Activated CD8-positive, alpha-beta memory T cell treated with anti-CD3 and anti-CD28 coated beads for 36 hours (primary cell): ENCODE measurements around the gene GLA. TPM values are rescaled to one million over a fixed set of nuclear protein-coding genes. Genes with fewer than 3 reads are reported as not detected.

Experiments used
- CTCF ChIA-PET: fragments of 350-600 bp; sonication (Branson Sonifier 250); formaldehyde crosslinking; loops from one replicate; lab custom pipeline; 2021; ENCODE audit warnings: antibody characterized with exemption; lab: Charles Lee
- POLR2A ChIA-PET: fragments of 350-600 bp; sonication (Branson Sonifier 250); formaldehyde crosslinking; loops from one replicate; lab custom pipeline; 2021; ENCODE audit warnings: antibody characterized with exemption; lab: Charles Lee
- total RNA-seq, 2 experiments: library from RNA; stranded (reverse); gene quantifications; one replicate each; pipeline ENCODE4 v1.2.3, GENCODE V29; 2021

GLA gene
- total RNA-seq = 10 to 100 TPM; 52.3 to 58.2 TPM

DNA sequence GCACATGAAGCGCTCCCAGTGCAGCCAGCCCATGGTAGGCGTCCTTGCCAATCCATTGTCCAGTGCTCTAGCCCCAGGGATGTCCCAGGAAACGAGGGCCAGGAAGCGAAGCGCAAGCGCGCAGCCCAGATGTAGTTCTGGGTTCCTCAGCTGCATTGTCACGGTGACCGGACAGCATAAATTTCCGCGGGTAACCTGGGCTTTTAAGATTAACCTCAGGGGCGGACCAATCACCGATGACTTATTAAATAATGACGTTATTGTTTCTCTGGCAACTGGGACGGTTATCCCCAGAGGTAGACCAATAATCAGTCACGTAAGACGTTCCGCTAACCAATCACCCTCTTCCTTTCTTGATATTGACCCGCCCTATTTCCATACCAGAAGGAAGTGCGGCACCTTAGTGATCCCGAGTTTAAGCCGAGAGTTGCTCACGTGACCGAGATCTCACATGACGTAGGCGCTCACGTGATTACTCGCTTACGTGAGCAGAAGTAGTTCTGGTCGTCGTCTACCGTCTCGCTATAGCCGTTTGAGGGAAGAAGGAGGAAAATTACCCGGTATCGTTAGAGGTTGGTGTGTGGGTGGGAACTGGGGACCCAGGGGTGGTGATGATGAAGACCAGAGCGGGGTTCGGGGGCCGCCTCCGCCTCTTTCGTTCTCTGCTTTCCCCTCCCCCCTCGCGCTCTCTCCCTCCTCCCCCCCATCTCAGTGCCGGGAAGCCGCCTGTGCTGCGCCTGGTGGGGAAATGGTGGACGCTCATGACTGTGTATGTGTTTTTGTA lies at the start of gene GLA, which contains the start of gene HNRNPH2:
TSS of gene GLA (minus strand) at position 178 of the 784 bp plus-strand sequence. CDS start at position 156, 22 bp downstream.
TSS of gene HNRNPH2 (plus strand) at position 475 of the 784 bp plus-strand sequence. CDS start 3,767 bp downstream, outside the sequence.
- ChIA-PET CTCF (no interaction called here), POLR2A (interaction anchor here (0.6 to 1.3 kb wide), 4 partner anchors 14 to 60 kb away, joined by 3 to 10 read pairs (median 4); partner anchors contain the start of gene RPL36A)

DNA sequence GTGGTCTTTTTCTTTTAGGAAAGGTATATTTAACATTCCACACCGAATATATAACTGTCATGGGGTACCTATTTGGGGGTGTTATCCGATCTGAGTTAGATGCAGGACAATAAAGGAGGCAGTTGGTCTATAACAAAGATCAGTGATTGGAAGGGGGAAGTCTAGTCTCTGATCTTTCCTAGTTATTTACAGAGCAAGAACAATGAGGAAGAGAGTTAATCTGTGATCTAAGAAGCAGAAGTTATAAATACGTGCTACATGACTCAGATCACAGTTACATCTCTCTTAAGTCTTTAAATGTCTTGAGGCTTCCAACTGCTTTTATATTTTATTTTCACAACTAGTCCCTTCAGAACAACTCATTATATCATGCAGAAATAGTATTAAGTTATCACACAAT lies 44.3 kb upstream of the GLA start:
- POLR2A ChIA-PET = no interaction called here
- CTCF ChIA-PET = no interaction called here

- POLR2A ChIA-PET = no interaction called here
- CTCF ChIA-PET = no interaction called here
Observed at GRCh38 chrX:101450961-101451360, 43.2 kb upstream of the GLA start.

DNA sequence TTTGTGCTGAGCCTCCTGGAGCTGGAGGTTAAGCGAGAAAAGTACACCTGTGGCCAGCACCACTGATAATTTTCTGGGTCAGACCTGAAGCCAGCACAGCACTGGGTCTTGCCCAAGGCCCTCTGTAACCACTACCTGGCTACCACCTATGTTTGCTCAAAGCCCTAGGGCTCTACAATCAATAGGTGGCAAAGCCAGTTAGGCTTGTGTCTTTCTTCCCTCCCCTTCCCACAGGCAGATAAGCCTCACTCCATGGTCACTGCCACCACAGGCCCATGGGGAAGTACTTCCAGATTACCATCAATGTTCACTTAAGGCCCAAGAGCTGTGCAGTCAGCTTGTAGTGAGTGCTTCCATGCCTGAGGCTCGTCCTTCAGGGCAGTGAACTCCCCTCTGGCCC lies 42.4 kb upstream of the GLA start:
- CTCF ChIA-PET = no interaction called here
- POLR2A ChIA-PET = no interaction called here

- POLR2A ChIA-PET = no interaction called here
- CTCF ChIA-PET = no interaction called here
Observed at GRCh38 chrX:101449279-101449678, 41.6 kb upstream of the GLA start.

DNA sequence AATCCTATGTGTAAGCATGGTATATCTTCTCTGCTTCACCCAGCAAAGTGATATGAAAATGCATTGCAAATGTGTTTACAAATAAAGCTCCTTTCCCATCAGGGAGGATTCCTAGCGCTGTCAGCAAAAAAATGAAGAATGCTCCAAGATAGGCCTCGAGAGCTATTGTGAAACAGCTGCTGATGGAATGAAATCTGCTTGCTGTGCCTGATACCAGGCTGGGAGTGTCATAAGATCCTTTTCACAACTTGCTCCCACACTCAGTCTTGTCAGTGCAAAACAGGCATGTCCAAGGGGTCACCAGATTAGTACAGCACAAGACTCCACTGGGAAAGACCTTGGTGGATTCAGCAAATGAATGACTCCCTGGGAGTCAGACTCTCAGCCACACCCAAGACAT lies 34.4 kb upstream of the GLA start:
- POLR2A ChIA-PET = no interaction called here
- CTCF ChIA-PET = no interaction called here

- ChIA-PET CTCF (no interaction called here), POLR2A (interaction anchor here (0.6 kb wide), 1 partner anchor 12 kb away, joined by 3 read pairs; no protein-coding TSS in a partner anchor)
Observed at GRCh38 chrX:101430457-101431078, 22.8 kb upstream of the GLA start.

DNA sequence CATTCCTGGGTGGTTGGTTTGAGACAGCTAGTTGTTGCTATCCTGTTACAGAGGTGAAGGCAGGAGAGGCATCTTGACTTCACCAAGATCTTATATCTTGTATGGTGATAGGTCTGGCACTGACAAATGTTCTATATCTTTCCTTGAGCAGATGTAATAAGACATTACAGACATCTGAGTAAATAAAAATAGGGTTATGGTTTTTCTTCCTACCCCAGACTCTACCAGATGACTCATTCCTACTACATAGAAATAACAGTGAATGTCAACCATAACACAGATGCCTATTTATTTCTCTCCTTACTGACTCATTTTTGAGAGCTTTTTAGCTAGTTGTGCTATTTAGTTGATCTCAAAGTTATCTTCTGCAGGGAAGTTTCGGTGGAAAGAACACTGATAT lies 22.2 kb upstream of the GLA start:
- ChIA-PET POLR2A (interaction anchor here (0.6 kb wide), 1 partner anchor 11 kb away, joined by 3 read pairs; no protein-coding TSS in a partner anchor), CTCF (no interaction called here)

DNA sequence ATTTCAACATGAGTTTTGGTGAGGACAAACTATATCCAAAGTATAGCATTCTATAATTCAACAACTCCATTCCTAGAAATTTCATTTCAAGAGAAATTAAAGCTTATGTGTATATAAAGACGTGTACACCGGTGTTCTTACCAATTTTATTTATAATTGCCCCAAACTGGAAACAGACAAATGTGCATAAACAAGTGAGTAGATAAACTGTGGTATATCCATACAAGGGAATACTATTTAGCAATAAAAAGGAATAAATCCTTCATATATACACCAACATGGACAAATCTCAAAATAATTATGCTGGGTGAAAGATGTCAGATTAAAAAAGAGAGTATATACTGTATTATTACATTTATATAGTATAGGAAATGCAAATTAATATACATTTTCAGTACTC lies 20.2 kb upstream of the GLA start:
- ChIA-PET CTCF (no interaction called here), POLR2A (no interaction called here)

- CTCF ChIA-PET = no interaction called here
- POLR2A ChIA-PET = interaction anchor here (1.3 kb wide), 2 partner anchors 11 to 512 kb away, joined by 3 to 5 read pairs; partner anchors contain the start of gene ZMAT1
Observed at GRCh38 chrX:101419489-101419888, 11.8 kb upstream of the GLA start.

DNA sequence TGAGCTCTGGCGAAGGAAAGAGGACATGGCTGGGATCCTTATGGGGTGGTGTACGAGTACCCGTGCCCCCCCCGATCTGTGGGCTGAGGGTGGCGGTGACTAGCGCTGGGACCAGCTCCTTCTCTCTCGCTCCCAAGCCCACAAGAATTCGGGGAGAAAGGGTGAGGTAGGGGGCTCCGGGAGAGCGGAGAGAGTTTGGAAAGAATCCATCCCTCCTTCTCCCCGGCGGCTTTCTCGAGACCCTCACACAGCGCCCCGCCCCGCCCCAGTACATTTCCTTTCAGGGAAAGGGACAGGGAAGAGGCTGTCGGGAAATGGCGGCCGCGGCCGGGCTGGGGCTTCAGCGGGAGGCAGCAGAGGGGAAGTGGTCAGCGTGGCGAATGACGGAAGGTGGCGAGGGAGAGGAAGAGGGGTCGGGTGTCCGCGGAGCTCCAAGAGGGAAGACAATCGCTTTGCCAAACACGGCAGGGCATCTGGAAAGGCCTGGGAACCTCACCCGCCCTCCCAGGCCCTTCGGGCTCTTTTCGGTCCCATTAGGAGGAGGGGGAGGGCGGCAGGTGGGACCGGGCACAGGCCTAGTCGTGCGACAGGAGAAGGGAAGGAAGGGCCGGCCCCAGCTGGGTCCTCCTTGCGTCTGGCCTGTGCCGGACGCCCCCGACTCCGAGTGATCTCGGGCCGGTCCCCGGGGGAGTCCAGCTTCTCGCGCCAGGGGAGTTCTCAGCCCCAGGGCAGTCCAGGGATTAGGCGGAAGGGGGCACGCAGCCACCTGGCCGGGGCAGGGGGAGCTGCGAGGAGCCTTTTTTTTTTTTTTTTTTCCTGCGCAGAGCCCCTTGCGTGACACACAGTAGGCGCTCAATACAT lies 10.5 kb upstream of the GLA start:
- CTCF ChIA-PET = no interaction called here
- POLR2A ChIA-PET = interaction anchor here (1.1 to 1.3 kb wide), 3 partner anchors 12 to 514 kb away, joined by 3 to 5 read pairs (median 4); partner anchors contain the start of genes RPL36A and ZMAT1

- CTCF ChIA-PET = no interaction called here
- POLR2A ChIA-PET = no interaction called here
Observed at GRCh38 chrX:101417190-101417589, 9.5 kb upstream of the GLA start.

- ChIA-PET POLR2A (no interaction called here), CTCF (no interaction called here)
Observed at GRCh38 chrX:101416691-101417090, 9.0 kb upstream of the GLA start.

GRCh38 chrX:101415180-101416145 lies 7.7 kb upstream of the GLA start:
- POLR2A ChIA-PET = interaction anchor here (1.5 kb wide), 1 partner anchor 25 kb away, joined by 3 read pairs; the partner anchor contains the start of gene RPL36A

DNA sequence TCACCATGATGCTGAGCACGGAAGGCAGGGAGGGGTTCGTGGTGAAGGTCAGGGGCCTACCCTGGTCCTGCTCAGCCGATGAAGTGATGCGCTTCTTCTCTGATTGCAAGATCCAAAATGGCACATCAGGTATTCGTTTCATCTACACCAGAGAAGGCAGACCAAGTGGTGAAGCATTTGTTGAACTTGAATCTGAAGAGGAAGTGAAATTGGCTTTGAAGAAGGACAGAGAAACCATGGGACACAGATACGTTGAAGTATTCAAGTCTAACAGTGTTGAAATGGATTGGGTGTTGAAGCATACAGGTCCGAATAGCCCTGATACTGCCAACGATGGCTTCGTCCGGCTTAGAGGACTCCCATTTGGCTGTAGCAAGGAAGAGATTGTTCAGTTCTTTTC lies 4.3 kb upstream of the GLA start:
- ChIA-PET POLR2A (no interaction called here), CTCF (no interaction called here)

More at GRCh38 chrX:101415180-101416145, 7.7 kb upstream of the GLA start:
- CTCF ChIA-PET = interaction anchor here (1.0 to 1.8 kb wide), 2 partner anchors 11 to 180 kb away, joined by 3 to 4 read pairs; no protein-coding TSS in a partner anchor

DNA sequence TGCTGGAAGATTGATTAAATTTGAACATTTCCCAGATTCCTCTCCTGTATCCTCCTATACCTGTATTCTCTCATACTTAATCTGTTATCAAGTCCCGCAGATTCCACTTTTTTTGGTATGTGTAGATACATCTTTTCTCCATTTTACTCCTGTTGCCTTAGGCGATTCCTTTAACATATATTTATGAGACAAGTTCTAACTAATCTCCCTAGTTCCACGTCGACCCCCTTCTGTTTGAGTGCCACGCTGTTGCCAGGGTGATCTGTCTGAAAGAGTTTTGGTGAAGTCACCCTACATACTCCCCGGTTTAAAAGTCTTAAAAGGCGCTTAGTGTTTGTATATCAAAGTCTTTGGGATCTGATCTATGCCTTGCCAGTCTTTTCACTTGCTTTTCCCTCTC lies 2.7 kb upstream of the GLA start:
- ChIA-PET POLR2A (no interaction called here), CTCF (no interaction called here)

GRCh38 chrX:101409043-101409442 lies 1.3 kb upstream of the GLA start:
- ChIA-PET CTCF (no interaction called here), POLR2A (interaction anchor here (0.6 kb wide), 1 partner anchor 17 kb away, joined by 3 read pairs; no protein-coding TSS in a partner anchor)

DNA sequence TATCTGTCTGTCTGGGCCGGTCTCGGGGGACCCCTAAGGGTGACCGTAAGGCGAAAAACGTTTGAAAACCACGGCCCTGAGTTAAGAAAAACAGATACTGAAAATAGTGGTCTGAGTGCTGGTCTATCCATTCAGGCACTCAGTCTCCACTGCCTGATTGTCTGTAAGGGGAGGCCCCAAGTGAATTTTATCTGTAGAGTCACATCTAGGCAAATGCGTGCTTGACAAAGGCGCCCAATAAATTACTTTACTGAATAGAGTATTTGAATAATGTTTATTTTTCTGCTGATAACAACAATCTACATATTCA lies 762 bp upstream of the GLA start:
- ChIA-PET CTCF (no interaction called here), POLR2A (no interaction called here)
